PFSK-1 (cell line): ENCODE data around the gene TM4SF4.

Experiments
- FOXP2 ChIP-seq: optimal IDR thresholded peaks from 2 replicates; pipeline ENCODE3; 2011; ENCODE audit warnings: borderline replicate concordance, control low read depth, inconsistent platforms; ENCODE audit not compliant: insufficient read depth; ENCODE audit errors: extremely low read length, extremely low read depth
- POLR2AphosphoS5 ChIP-seq: IDR thresholded peaks from 2 replicates; pipeline ENCODE4 v1.6.1; 2012; ENCODE audit warnings: low read depth, mild to moderate bottlenecking, control low read depth, low read length, moderate library complexity
- REST ChIP-seq, 2 experiments: IDR thresholded peaks; 2 replicates each; pipeline versions ENCODE4 v1.6.1 to v1.8.0; 2011 to 2012; ENCODE audit warnings: low read depth in 2 of 2, low read length in 2 of 2, control low read depth in 1 of 2, inconsistent platforms in 1 of 2, mild to moderate bottlenecking in 1 of 2, moderate library complexity in 1 of 2; ENCODE audit not compliant: insufficient read depth in 1 of 2
- SIN3A ChIP-seq: IDR thresholded peaks from 2 replicates; pipeline ENCODE4 v1.6.1; 2012; ENCODE audit warnings: mild to moderate bottlenecking, low read length, moderate library complexity, borderline replicate concordance; ENCODE audit not compliant: insufficient read depth
- TAF1 ChIP-seq: IDR thresholded peaks from 2 replicates; pipeline ENCODE4 v1.6.1; 2012; ENCODE audit warnings: low read length, control low read depth, borderline replicate concordance; ENCODE audit not compliant: insufficient read depth

The TM4SF4 gene

GRCh38 chr3:149507491-149508324 is 33.2 kb downstream of the TM4SF4 start:
- TF ChIP-seq REST (IDR thresholded peaks at IDR 0.05; ENCODE audit: insufficient read depth in 1 of 2, low read depth in 2 of 2, low read length in 2 of 2) (no peak), TAF1 (no peak), POLR2AphosphoS5 (no peak), FOXP2 (no peak), SIN3A (no peak)

GRCh38 chr3:149509526-149509925 is 35.0 kb downstream of the TM4SF4 start:
- TF ChIP-seq SIN3A: no peak
- TF ChIP-seq TAF1: no peak
- no peak for TF ChIP-seq REST (IDR thresholded peaks at IDR 0.05; ENCODE audit: insufficient read depth in 1 of 2, low read depth in 2 of 2, low read length in 2 of 2)
- TF ChIP-seq FOXP2: no peak
- TF ChIP-seq POLR2AphosphoS5: no peak

GRCh38 chr3:149510480-149510879 is 36.0 kb downstream of the TM4SF4 start:
- TF ChIP-seq REST (IDR thresholded peaks at IDR 0.05; ENCODE audit: insufficient read depth in 1 of 2, low read depth in 2 of 2, low read length in 2 of 2) (no peak), FOXP2 (no peak), TAF1 (no peak), POLR2AphosphoS5 (no peak), SIN3A (no peak)

GRCh38 chr3:149511040-149511626 is 36.6 kb downstream of the TM4SF4 start:
- TF ChIP-seq POLR2AphosphoS5: no peak

- TF ChIP-seq FOXP2 (no peak), POLR2AphosphoS5 (no peak), TAF1 (no peak), SIN3A (no peak), REST (IDR thresholded peaks at IDR 0.05; ENCODE audit: insufficient read depth in 1 of 2, low read depth in 2 of 2, low read length in 2 of 2) (no peak)
These were observed 37.7 kb downstream of the TM4SF4 start for GRCh38 chr3:149512073-149512782.
